H9 (cell line): Measurements from ENCODE around the gene NXN. TPM values are rescaled to one million over a fixed set of nuclear protein-coding genes. Genes with fewer than 3 reads are reported as not detected.

Source experiments
- DNase-seq: peaks from one replicate; pipeline ENCODE4 v3.0.0-alpha.2; 2017
- H2AFZ ChIP-seq: one replicate; pipeline ENCODE4 v1.6.1; 2013; ENCODE audit warnings: mild to moderate bottlenecking, low read length, control low read depth, moderate library complexity
- H2AK5ac ChIP-seq: 2 replicates; pipeline ENCODE4 v1.6.1; 2013; ENCODE audit warnings: low read length, control low read depth, mixed read lengths; ENCODE audit not compliant: insufficient read length
- H2BK120ac ChIP-seq: one replicate; pipeline ENCODE4 v1.6.1; 2013; ENCODE audit warnings: low read depth, mild to moderate bottlenecking, low read length, control low read depth, inconsistent platforms; ENCODE audit not compliant: poor library complexity, severe bottlenecking
- H2BK12ac ChIP-seq: 2 replicates; pipeline ENCODE4 v1.6.1; 2013; ENCODE audit warnings: low read length, control low read depth, mixed read lengths, low read depth; ENCODE audit not compliant: insufficient read length
- H2BK15ac ChIP-seq: 2 replicates; pipeline ENCODE4 v1.6.1; 2013; ENCODE audit warnings: low read depth, low read length, control low read depth
- H2BK20ac ChIP-seq: one replicate; pipeline ENCODE4 v1.6.1; 2013; ENCODE audit warnings: low read depth, mild to moderate bottlenecking, low read length, control low read depth, inconsistent platforms; ENCODE audit not compliant: poor library complexity, severe bottlenecking
- H2BK5ac ChIP-seq: 2 replicates; pipeline ENCODE4 v1.6.1; 2013; ENCODE audit warnings: low read length, control low read depth, mixed read lengths; ENCODE audit not compliant: insufficient read length
- H3K14ac ChIP-seq: 2 replicates; pipeline ENCODE4 v1.6.1; 2013; ENCODE audit warnings: low read length, control low read depth; ENCODE audit not compliant: insufficient read depth
- H3K18ac ChIP-seq: 2 replicates; pipeline ENCODE4 v1.6.1; 2013; ENCODE audit warnings: low read depth, mild to moderate bottlenecking, mixed read lengths, low read length, control low read depth; ENCODE audit not compliant: insufficient read length
- H3K23ac ChIP-seq: 2 replicates; pipeline ENCODE4 v1.6.1; 2013; ENCODE audit warnings: low read length, control low read depth, mixed read lengths, low read depth; ENCODE audit not compliant: insufficient read length
- H3K23me2 ChIP-seq: 2 replicates; pipeline ENCODE4 v1.6.1; 2013; ENCODE audit warnings: low read depth, mild to moderate bottlenecking, mixed read lengths, low read length, control low read depth; ENCODE audit not compliant: insufficient read length, poor library complexity, severe bottlenecking
- H3K27ac ChIP-seq: 2 replicates; pipeline ENCODE4 v1.5.1; 2013; ENCODE audit warnings: low read length, control low read depth, mixed read lengths, low read depth; ENCODE audit not compliant: insufficient read length
- H3K27me3 ChIP-seq: 2 replicates; pipeline ENCODE4 v1.6.1; 2013; ENCODE audit warnings: low read length, control low read depth, inconsistent platforms; ENCODE audit not compliant: insufficient read depth
- H3K4ac ChIP-seq: 2 replicates; pipeline ENCODE4 v1.6.1; 2013; ENCODE audit warnings: low read depth, mild to moderate bottlenecking, control low read depth, inconsistent platforms, low read length, moderate library complexity
- H3K4me1 ChIP-seq: 2 replicates; pipeline ENCODE4 v1.6.1; 2013; ENCODE audit warnings: low read length, control low read depth, inconsistent platforms; ENCODE audit not compliant: insufficient read depth
- H3K4me2 ChIP-seq: 2 replicates; pipeline ENCODE4 v1.6.1; 2013; ENCODE audit warnings: low read length, control low read depth, mixed read lengths; ENCODE audit not compliant: insufficient read length, insufficient read depth
- H3K56ac ChIP-seq: 2 replicates; pipeline ENCODE4 v1.6.1; 2013; ENCODE audit warnings: low read depth, mild to moderate bottlenecking, mixed read lengths, low read length, control low read depth; ENCODE audit not compliant: insufficient read length
- H3K79me1 ChIP-seq: 2 replicates; pipeline ENCODE4 v1.6.1; 2013; ENCODE audit warnings: low read depth, mild to moderate bottlenecking, moderate library complexity, low read length, control low read depth, inconsistent platforms; ENCODE audit not compliant: insufficient read depth, poor library complexity, severe bottlenecking
- H3K79me2 ChIP-seq: 2 replicates; pipeline ENCODE4 v1.6.1; 2013; ENCODE audit warnings: low read length, control low read depth, inconsistent platforms; ENCODE audit not compliant: insufficient read depth
- H3K9ac ChIP-seq: 2 replicates; pipeline ENCODE4 v1.6.1; 2013; ENCODE audit warnings: low read length, control low read depth, mixed read lengths; ENCODE audit not compliant: insufficient read length; ENCODE audit errors: extremely low read depth
- H3K9me3 ChIP-seq: one replicate; pipeline ENCODE4 v1.6.1; 2013; ENCODE audit warnings: low read depth, low read length, inconsistent platforms; ENCODE audit not compliant: control insufficient read depth
- H3T11ph ChIP-seq: one replicate; pipeline ENCODE4 v1.6.1; 2013; ENCODE audit warnings: mild to moderate bottlenecking, low read length, control low read depth, inconsistent platforms
- H4K20me1 ChIP-seq: one replicate; pipeline ENCODE4 v1.6.1; 2013; ENCODE audit not compliant: control insufficient read depth, insufficient read length, insufficient read depth
- H4K5ac ChIP-seq: 2 replicates; pipeline ENCODE4 v1.6.1; 2013; ENCODE audit warnings: low read depth, mild to moderate bottlenecking, mixed read lengths, low read length, control low read depth; ENCODE audit not compliant: insufficient read length
- H4K8ac ChIP-seq: replicated peaks from 2 replicates; pipeline ENCODE4 v1.6.1; 2013; ENCODE audit warnings: low read length, control low read depth, mixed read lengths, low read depth; ENCODE audit not compliant: insufficient read length
- H4K91ac ChIP-seq: 2 replicates; pipeline ENCODE4 v1.6.1; 2013; ENCODE audit warnings: low read depth, mild to moderate bottlenecking, moderate library complexity, mixed read lengths, low read length, control low read depth; ENCODE audit not compliant: insufficient read length
- H3K27ac Mint-ChIP-seq, 3 experiments: 2 replicates in 2 of 3; 3 replicates in 1 of 3; pipeline ENCODE4 v1.8.0; 2020 to 2021; ENCODE audit warnings: mixed read lengths in 3 of 3, mild to moderate bottlenecking in 1 of 3, moderate library complexity in 1 of 3
- H3K27me3 Mint-ChIP-seq: 2 replicates; pipeline ENCODE4 v1.8.0; 2021; ENCODE audit warnings: low read depth, mild to moderate bottlenecking, moderate library complexity, mixed read lengths
- H3K36me3 Mint-ChIP-seq, 3 experiments: 2 replicates in 2 of 3; 3 replicates in 1 of 3; pipeline ENCODE4 v1.8.0; 2020 to 2021; ENCODE audit warnings: low read depth in 3 of 3, mixed read lengths in 3 of 3; ENCODE audit not compliant: insufficient read depth in 1 of 3
- H3K4me1 Mint-ChIP-seq, 2 experiments: 2 replicates each; pipeline ENCODE4 v1.8.0; 2020; ENCODE audit warnings: mixed read lengths in 2 of 2
- H3K4me3 Mint-ChIP-seq, 2 experiments: 2 replicates in 1 of 2; 3 replicates in 1 of 2; pipeline ENCODE4 v1.8.0; 2020 to 2021; ENCODE audit warnings: mild to moderate bottlenecking in 2 of 2, mixed read lengths in 2 of 2, moderate library complexity in 1 of 2
- H3K9me3 Mint-ChIP-seq, 2 experiments: 2 replicates in 1 of 2; 3 replicates in 1 of 2; pipeline ENCODE4 v1.8.0; 2020; ENCODE audit warnings: mild to moderate bottlenecking in 2 of 2, mixed read lengths in 2 of 2, moderate library complexity in 1 of 2
- CTCF ChIP-seq: fragments of 200-600 bp; sonication (generic); conservative IDR thresholded peaks from 3 replicates; pipeline ENCODE4 v1.8.0; 2021; ENCODE audit warnings: antibody characterized with exemption, mild to moderate bottlenecking
- WGBS: extraction: QIAGEN DNeasy Blood & Tissue Kit; methylation state at CpG from one replicate; pipeline ENCODE4 v1.1.7; 2013; ENCODE audit warnings: missing lambda C conversion rate, low lambda C conversion rate, mixed read lengths; ENCODE audit not compliant: insufficient read length; ENCODE audit errors: extremely low coverage; 5-methylcytosine and 5-hydroxymethylcytosine counted together
- total RNA-seq: library from RNA; stranded (reverse); gene quantifications from 2 replicates; pipeline ENCODE4 v1.2.1, GENCODE V29; 2021

Gene NXN
- total RNA-seq, 1 experiment from 2014 or later: 93.6 TPM

GRCh38 chr17:823501-823902 lies 156.1 kb downstream of the NXN start:
- Histone ChIP-seq H3K27me3 (no peaks in the 10 kb centered on the region), H3K23ac (no peak overlapping the region), H3K4ac (no peak overlapping the region), H4K91ac (no peak overlapping the region), H3K56ac (no peak overlapping the region), H4K20me1 (no peaks in the 10 kb centered on the region), H4K5ac (no peak overlapping the region), H3K14ac (no peak overlapping the region), H3K4me2 (no peak overlapping the region), H2AFZ (no peak overlapping the region), H2BK20ac (no peak overlapping the region), H3K9me3 (no peaks in the 10 kb centered on the region), H3K4me1 (no peaks in the 10 kb centered on the region), H2BK12ac (no peak overlapping the region), H3K18ac (no peak overlapping the region), H2AK5ac (no peak overlapping the region), H3K79me1 (peaks cover 3% of the 10 kb centered on the region), H2BK5ac (no peak overlapping the region), H3K79me2 (no peaks in the 10 kb centered on the region), H2BK15ac (no peak overlapping the region), H3K23me2 (no peaks in the 10 kb centered on the region), H4K8ac (no peak overlapping the region), H3T11ph (no peak overlapping the region), H2BK120ac (no peak overlapping the region), H3K27ac (no peak overlapping the region), H3K9ac (no peak overlapping the region)
- no CpG with 5 or more reads among the region's 9 CpGs for WGBS
- Mint-ChIP-seq H3K27ac (no peak overlapping the region), H3K4me1 (no peaks in the 10 kb centered on the region), H3K4me3 (no peak overlapping the region), H3K9me3 (no peaks in the 10 kb centered on the region), H3K36me3 (peaks cover 30 to 51% (median 51%) of the 10 kb centered on the region in 3 experiments), H3K27me3 (no peaks in the 10 kb centered on the region)
- no peak for DNase-seq
- TF ChIP-seq CTCF: no peak
